ENCODE measurements around the gene ZNF181.
"Not testable (repeated sequence)": the region's sequence is repeated elsewhere in the genome, so short reads cannot be mapped to it uniquely, and the experiment has no call there.

Gene ZNF181

DNA sequence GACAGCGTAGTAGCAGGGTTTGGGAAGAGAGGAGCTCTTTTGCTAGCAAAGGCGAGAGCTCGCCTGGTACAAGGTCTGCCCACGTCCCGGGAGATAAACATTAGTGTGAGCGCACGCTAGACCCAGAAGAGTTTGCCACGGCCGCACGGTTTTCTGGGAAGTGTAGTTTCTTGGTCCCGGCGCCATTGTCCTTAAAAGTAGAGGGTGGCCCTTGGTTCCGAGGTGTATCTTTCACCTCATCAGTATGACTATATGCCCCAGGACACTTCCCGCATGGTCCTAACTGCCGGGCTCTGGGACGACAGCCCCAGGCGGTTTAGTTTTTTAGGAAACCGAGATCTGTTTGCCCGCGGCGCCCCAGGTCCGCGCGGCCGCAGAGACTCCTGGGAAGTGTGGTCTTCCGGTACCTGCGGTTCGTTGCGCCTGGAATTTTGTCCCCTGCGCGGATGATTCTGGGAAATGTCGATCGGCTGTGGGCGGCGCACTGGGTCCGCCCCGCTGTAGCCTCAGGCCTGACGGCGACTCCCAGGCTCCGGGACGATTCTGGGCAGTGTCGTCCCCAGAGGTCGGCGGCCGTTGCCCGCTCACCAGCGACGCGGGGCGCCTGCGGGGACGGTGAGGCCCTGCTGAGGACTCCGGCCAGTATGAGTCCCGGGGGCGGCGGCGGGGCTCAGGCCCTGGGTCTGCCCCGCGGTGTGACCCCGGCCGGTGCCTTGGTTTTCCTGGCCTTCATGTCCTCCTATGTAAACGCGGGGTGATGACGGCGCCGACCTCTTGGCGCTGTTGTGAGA, at the start of gene ZNF181:
Gene ZNF181 (plus strand): TSS at position 498 of the 791 bp plus-strand sequence. CDS start 795 bp downstream, outside the sequence.
- DNase-seq, result peak; percentile 96

DNA sequence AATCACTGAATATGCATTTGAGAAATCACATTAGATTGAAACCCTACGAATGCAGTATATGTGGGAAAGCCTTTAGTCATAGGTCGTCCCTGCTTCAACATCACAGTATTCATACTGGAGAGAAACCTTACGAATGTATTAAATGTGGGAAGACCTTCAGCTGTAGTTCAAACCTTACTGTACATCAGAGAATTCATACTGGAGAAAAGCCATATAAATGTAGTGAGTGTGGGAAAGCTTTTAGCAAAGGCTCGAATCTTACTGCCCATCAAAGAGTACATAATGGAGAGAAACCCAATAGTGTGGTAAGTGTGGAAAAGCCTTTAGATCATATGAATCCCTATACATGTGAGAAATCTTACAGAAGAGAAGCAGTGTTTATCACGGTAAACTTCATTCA, 48.8 kb upstream of the ZNF181 start:
- not testable (repeated sequence) for DNase-seq

DNA sequence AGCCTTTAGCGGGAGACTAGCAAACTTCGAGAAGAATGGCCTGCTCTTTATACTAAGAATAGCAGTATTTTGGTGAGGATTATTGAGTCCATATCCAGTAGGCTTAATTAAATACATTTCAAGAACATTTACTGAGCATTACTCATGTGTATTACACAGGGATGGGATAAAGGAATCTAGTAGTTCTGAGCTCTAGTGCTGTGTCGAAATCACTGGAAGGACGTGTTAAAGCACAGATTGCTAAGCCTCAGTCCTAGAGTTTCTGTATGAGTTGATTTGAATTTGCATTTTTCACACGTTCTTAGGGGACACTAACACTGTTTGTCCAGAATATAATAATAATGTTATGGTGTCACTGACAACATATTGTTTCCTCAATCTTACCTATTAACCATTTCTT, 47.6 kb upstream of the ZNF181 start:
- DNase-seq, result no peak

GRCh38 chr19:34687348-34687747, 46.7 kb upstream of the ZNF181 start:
- DNase-seq, result no peak

DNA sequence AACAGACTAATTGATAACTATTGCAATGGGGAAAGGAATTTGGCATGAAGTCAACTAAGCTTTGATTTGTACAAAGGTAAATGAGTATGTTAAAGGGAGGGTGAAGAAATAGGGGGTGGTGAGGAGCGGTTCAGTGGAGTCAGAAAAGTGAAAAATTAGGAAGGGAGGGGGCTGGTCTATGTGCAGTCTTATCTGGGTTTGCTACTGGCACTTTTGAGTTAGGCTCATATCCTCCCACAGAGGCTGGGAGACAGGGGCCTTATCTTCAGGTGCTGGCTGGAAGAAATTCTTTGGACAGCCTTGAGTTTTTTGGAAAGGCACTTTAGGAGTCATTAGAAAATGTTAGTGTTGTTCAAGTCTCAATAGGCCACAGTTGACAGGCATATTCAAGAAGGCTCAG, 45.5 kb upstream of the ZNF181 start:
- no peak for DNase-seq

GRCh38 chr19:34690372-34690771, 43.7 kb upstream of the ZNF181 start:
- DNase-seq, result no peak

GRCh38 chr19:34692549-34692948, 41.5 kb upstream of the ZNF181 start:
- DNase-seq, result no peak

GRCh38 chr19:34707661-34708060, 26.4 kb upstream of the ZNF181 start:
- DNase-seq, result no peak

GRCh38 chr19:34711890-34712289, 22.2 kb upstream of the ZNF181 start:
- DNase-seq, result no peak

DNA sequence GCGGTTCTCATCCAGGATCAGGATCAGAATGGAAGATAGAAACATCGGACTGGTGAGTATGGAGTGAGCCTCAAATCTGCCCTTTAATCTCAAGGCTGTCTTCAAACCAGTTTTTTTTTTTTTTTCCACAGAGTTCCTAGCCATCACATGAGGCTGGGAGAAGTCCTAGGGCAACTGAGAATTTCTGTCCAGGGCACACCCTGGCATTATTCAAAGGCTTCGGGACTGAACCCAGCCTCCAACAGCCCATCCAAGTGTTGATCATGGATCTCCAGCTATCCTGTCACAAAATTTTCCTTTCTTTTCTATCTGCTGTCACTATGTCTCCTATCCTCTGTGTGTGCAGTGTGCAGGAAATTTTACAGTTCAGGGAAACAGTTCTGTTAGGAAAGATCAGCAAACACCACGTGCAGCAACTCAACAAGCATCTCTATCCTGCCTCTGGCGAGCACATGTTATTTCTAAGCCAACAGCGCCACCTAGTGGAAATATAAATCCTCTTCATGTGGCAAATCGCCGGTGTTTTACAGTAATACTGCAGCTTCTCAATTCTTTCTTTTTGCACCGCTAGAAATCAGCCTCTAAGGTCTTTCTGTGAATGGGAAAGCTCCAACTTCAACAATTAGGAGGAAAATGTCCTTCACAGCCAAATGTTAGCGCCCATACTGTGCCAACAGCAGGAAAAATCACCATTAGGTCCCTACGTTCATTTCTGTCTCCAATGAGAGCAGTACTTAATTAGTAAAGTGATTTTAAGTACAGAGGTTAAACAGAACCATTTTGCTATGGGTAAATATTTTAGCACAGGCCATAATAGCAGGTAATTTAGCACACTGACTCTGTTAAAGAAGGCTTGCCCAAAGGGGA, 21.4 kb upstream of the ZNF181 start:
- DNase-seq, result peak; percentile 64

- DNase-seq, result no peak
These were observed 20.8 kb upstream of the ZNF181 start for GRCh38 chr19:34713262-34713637.

GRCh38 chr19:34715357-34715756, 18.7 kb upstream of the ZNF181 start:
- no peak for DNase-seq

DNA sequence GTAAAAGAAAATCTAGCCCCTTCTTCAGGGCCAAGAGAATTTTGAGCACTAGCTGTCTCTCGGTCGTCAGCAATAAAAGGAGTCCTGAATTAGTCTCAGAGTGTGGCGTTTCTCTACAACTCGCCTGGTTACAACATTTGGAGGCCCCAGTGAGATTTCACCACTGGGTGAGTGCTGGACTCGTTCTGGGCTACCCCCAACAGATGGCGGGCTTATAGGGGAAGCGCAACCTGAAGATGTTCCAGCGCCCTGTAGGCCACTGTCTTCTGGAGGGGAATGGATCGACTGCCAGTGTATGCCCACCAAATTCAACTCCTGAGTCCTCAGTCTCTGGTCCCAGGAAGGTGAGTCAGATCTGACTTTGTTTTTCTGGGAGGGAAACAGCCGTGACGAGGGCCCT, 11.7 kb upstream of the ZNF181 start:
- DNase-seq, result no peak

DNA sequence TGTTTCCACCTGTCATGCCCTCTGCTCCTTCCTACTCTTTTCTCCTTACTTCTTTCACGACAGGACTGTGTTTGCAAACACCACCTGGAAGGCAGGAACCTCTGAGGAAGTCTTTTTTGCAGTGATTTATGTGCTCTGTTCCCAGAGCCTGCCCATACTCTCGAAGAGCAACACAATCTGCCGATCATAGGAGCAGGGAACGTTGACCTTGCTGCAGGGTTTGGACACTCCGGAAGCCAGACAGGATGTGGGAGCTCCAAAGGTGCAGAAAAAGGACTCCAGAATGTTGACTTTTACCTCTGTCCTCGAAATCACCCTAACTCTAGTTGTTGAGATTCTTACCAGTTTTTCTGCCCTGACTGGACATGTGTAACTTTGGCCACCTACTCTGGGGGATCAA, 8.6 kb upstream of the ZNF181 start:
- no peak for DNase-seq

GRCh38 chr19:34731019-34731829, 2.8 kb upstream of the ZNF181 start:
- no peak for DNase-seq

DNA sequence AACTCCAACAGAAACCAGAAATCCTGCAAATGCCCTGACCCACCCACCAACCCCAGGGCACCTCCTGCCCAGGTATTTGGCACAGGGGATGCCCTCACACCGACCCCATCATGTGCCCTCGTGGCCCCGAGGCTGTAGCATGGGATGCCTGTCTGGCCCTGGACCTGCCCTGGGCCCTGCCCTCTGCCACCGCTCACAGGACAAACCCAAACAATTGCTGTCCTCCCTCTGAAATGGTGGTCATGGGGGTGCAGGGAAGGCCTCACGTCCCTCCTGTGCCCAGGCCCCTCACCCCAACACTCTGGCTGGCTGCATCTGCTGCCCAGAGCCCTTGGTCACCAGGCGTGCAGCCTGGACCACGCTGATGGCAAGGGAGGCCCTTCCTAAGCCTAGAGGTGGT, 2.1 kb upstream of the ZNF181 start:
- no peak for DNase-seq

DNA sequence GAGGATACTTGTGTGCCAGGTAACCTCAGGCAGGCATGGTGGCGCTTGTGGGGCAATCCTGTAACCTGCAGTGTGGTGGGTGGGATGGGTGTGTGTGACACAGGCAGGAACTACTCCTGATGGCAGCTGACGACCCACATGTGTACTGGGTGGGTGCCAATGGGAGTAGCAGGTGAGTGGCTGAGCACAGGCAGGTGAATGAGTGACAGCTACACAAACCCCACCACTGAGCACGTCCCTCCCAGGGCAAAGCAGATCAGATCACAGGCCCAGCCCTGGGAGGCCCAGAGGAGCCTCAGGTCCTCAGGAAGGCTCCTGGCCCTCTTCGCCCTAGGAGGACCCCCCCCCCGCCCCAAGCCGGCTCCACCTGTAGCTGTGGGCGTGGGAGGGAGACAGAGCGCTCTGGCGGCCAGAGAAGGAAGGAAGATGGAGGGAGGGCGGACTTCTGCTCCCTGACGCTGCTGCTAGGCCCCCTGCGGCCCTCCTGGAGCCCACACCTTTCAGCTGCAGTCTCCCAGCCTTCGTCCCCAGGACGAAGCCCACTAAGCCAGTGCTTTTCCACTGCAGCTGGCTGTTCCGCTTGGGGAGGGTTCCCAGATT, 1.3 kb upstream of the ZNF181 start:
- DNase-seq, result no peak

GRCh38 chr19:34733266-34733745, 737 bp upstream of the ZNF181 start:
- peak; percentile 75 for DNase-seq

DNA sequence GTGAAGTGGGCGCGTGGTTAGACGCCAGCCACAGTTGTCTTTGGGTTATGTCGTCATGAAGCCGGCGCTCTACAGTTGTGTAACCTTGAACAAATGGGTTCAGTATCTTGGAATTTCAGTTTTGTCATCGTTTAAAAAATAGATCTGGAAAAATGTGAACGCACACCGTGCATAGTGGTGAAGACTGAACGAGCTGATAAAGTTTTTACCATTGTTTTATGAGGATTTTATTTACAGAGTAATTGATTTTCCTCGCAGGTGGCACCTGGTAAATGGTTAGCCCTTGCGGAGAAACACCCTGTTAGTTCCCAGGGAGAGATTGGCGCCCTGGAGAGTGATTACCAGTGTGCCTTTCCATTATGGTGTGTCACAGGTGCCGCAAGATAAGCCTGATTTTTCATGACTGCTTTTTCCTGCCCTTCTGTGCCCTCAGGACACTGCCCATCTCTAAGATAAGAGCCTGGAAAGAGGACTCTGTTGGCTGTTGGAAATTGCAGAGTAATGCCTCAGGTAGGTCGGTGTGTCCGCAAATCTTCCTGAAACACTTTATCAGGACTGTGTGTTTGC, 577 bp downstream of the ZNF181 start:
- no peak for DNase-seq

GRCh38 chr19:34744896-34745690, 11.1 kb downstream of the ZNF181 start:
- DNase-seq, result no peak

DNA sequence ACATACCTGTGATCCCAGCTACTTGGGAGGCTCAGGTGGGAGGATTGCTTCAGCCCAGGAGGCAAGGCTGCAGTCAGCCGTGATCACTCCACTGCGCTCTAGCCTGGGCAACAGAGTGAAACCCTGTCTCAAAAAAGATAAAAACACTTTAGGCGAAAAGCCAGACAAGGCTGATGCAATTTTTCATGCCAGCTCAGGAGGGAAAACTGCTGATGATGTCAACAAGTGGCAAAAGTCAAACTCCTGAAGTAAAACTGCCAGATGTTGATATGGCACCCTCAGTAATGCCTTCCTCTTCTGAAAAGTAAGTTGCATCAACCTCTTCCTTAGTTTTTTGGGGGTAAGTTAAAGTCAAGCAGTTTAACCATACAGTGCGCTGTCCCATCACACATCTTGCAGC, 23.4 kb downstream of the ZNF181 start:
- DNase-seq, result no peak
